Loucy (cell line): ENCODE data around the gene GALNT9.

Experiments used
- CTCF ChIP-seq: fragments of 200-600 bp; sonication (generic); conservative IDR thresholded peaks from 2 replicates; pipeline ENCODE4 v1.5.1; 2014; ENCODE audit warnings: mild to moderate bottlenecking, antibody characterized with exemption, low read length
- EZH2phosphoT487 ChIP-seq: fragments of 200-600 bp; IDR thresholded peaks from 2 replicates; pipeline ENCODE4 v1.6.1; 2018; ENCODE audit warnings: antibody characterized with exemption, mild to moderate bottlenecking, moderate library complexity, borderline replicate concordance

- TF ChIP-seq CTCF (no peak), EZH2phosphoT487 (no peak)
Observed at GRCh38 chr12:132263061-132263360, 66.4 kb downstream of the GALNT9 start.
